ENCODE results near the gene DVL2.
A peak's percentile ranks its signal among the peaks of the same experiment; 100 is the strongest.

The DVL2 gene

DNA sequence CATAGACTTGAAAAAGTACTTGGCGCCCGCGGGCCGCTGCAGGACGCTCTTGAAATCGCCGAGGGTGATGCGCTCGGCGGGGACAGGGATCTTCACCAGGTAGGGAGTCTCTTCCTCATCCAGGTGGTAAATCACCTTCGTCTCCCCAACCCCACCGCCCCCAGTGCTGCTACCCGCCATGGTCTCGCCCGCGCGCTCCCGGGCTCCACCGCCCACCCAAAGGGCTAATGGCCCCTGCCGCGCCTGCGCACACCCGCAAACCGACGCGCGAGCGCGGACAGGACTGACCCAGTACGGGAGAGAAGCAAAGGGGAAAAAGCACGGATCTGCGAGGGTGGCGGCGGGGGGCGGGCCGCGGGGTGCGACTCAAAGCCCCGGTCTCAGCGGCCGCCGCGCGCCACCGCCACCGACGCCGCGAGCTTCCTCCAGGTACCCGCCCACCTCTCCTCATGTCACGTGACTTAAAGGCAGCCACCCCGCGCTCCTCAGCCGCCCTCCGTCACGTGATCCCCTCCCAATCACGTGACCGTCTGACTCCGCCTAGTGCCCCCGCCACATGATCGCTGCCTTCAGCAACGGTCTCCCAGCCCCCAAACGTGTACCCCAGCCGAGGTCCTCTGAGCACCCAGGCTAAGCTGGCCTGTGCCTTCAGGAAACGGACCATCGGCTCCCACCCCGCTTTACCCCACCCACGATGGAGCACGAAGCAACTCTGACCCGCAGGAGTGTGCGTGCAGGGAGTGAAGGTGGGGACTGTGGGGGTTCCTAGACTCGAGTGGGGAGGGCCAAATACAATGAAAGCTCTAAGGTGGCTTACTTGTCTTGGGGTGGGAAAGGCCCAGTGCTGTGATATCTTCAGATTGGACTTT is at the start of gene DVL2:
TSS of gene DVL2 (minus strand) at position 435 of the 869 bp plus-strand sequence. CDS start at position 180, 255 bp downstream.
- DNase-seq (ENCODE audit: low read depth), result peak; percentile 89

- DNase-seq (ENCODE audit: low read depth), result no peak
Measured at GRCh38 chr17:7283471-7284216, 49.3 kb upstream of the DVL2 start.

GRCh38 chr17:7282752-7283321 is 48.5 kb upstream of the DVL2 start:
- DNase-seq (ENCODE audit: low read depth), result no peak

DNA sequence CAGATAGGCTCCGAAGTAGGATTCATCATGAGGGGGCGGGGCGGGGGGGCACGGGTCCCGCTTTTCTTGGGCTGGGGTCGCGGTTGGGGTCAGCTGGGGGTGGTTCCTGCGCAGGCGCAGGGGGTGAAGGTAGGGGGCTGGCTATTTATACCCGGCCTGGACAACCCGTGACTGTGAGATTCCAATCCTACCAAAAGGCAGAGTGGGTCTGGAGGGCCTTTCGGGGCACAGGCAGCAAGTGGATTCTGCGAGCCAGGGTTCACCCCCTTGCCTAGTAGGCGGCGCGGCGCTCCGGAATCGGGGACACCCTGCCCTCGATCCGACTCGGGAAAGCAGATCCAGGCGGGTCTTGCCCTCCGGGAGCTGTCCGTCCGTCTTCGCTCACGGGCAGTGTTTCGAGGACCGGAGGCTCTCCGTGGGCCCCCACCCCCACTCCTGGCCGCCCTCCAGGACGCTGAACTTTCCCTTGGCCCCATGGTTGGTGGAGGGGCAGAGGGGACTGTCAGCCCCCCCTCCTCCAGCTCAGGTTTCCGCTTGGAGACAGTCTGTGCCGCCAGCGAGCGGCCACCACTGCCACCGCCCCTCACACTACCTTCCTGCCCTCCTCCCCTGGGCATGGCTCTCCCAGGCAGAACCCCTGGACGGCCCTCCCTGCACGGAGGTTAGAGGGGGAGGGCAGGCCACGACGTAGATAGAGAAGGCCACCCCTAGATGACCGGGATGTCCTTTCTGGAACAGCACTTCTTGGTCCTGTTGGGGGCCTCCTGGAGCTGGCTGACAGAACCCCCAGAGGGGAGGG is 47.8 kb upstream of the DVL2 start:
- no peak for DNase-seq (ENCODE audit: low read depth)

DNA sequence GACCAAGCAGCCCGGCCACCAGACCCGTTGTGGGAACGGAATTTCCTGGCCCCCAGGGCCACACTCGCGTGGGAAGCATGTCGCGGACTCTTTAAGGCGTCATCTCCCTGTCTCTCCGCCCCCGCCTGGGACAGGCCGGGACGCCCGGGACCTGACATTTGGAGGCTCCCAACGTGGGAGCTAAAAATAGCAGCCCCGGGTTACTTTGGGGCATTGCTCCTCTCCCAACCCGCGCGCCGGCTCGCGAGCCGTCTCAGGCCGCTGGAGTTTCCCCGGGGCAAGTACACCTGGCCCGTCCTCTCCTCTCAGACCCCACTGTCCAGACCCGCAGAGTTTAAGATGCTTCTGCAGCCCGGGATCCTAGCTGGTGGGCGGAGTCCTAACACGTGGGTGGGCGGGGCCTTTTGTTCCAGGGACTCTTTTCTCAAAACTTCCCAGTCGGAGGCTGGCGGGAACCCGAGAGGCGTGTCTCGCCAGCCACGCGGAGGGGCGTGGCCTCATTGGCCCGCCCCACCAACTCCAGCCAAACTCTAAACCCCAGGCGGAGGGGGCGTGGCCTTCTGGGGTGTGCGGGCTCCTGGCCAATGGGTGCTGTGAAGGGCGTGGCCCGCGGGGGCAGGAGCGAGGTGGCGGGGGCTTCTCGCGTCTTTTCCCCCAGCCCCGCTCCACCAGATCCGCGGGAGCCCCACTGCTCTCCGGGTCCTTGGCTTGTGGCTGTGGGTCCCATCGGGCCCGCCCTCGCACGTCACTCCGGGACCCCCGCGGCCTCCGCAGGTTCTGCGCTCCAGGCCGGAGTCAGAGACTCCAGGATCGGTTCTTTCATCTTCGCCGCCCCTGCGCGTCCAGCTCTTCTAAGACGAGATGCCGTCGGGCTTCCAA is 47.0 kb upstream of the DVL2 start, which contains the start of gene SLC2A4:
TSS of gene SLC2A4 (plus strand) at position 645 of the 879 bp plus-strand sequence. CDS start at position 862, 217 bp downstream.
- peak; percentile 90 for DNase-seq (ENCODE audit: low read depth)

DNA sequence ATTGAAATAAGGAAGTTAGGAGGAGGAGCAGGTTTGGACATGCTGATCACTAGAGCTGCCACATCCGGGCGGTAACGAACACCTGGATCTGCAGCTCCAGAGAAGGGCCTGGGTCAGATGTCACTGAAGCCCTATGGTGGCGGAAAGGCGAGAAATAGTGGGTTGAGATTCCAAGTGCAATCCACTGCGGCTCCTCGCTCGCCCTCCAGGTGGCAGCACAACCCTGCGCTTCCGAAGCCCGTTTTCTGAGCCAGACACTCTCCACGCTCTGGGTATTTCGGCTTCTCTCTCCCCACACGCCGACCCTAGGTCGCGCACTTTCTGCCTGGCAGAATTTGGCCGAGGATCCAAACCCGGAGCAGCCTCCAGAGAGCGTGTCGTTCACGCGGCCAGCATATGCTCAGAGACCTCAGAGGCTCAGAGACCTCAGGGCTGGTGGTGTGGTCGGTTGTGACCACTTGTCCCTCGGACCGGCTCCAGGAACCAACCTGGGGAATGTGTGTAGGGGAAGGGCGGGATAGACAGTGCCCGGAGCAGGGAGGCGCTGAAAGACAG is 46.3 kb upstream of the DVL2 start:
- DNase-seq (ENCODE audit: low read depth), result peak; percentile 57

DNA sequence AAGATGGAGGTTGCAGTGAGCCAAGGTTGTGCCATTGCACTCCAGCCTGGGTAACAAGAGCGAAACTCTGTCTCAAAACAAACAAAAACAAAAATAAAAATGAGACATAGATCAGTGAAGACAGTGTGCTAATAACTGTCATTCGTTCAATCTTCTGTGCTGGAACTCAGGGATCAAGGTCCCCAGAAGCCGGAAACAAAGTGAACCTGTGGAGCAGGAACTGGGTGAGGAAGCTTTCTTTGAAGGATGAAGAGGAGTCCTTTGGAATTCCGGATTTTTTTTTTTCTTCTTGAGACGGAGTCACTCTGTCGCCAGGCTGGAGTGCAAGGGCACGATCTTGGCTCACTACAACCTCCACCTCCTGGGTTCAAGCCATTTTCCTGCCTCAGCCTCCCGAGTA is 45.1 kb upstream of the DVL2 start:
- no peak for DNase-seq (ENCODE audit: low read depth)

GRCh38 chr17:7266784-7267183 is 32.5 kb upstream of the DVL2 start:
- peak; percentile 49 for DNase-seq (ENCODE audit: low read depth)

- DNase-seq (ENCODE audit: low read depth), result no peak
Measured at GRCh38 chr17:7263801-7264078, 29.4 kb upstream of the DVL2 start.

DNA sequence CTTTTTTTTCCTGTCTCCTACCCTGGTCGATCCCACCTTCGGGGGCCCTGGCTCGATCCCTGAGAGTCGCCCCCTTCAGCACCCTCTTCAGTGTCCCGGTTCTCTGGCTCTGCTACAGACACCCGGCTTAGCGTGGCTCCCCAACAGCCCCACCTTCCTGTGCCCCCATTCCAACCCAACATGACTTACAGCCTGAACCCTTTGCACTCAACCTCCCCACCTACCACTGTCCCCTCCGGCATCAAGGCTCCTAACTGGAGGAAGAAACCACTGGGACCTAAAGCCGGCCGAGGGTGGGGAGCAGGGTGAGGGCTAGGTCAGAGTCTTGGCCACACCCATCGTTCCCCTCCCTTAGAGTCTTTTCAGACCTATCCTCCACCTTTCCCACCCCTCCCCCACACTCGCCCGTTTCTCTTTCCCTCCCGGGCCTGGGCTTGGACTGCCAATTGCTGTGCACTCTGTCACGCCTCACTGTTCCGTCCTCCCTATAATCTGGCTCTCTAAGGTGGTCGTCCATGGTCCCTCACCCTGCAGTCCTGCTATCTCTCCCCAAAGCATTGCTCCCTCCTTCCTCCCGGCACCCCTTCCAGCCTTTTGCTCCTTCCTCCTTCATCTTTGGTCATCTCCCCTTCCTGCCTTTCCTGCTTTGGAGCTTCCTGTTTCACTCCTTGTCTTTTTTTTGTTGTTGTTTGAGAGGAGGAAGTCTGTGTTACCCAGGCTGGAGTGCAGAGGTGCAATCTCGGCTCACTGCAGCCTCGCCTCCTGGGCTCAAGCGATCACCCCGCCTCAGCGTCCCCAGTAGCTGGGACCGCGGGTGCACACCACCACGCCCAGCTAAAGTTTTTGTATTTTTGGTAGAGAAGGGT is 28.9 kb upstream of the DVL2 start:
- DNase-seq (ENCODE audit: low read depth), result no peak

GRCh38 chr17:7262192-7262934 is 28.0 kb upstream of the DVL2 start, which contains the start of gene CLDN7:
CLDN7 (minus strand) TSS chr17:7262478; CDS start chr17:7262043, 435 bp downstream.
- DNase-seq (ENCODE audit: low read depth), result no peak

GRCh38 chr17:7261379-7262191 is 27.3 kb upstream of the DVL2 start:
- no peak for DNase-seq (ENCODE audit: low read depth)

GRCh38 chr17:7260651-7261378 is 26.5 kb upstream of the DVL2 start:
- no peak for DNase-seq (ENCODE audit: low read depth)

GRCh38 chr17:7260151-7260550 is 25.8 kb upstream of the DVL2 start:
- DNase-seq (ENCODE audit: low read depth), result no peak

GRCh38 chr17:7259555-7259889 is 25.2 kb upstream of the DVL2 start:
- no peak for DNase-seq (ENCODE audit: low read depth)

GRCh38 chr17:7258731-7259554 is 24.6 kb upstream of the DVL2 start:
- peak; percentile 65 for DNase-seq (ENCODE audit: low read depth)

Data from amniotic epithelial cell (primary cell).